ENCODE measurements around the gene RAB3GAP1. TPM values are rescaled to one million over a fixed set of nuclear protein-coding genes. Genes with fewer than 3 reads are reported as not detected.

The RAB3GAP1 gene
- total and polyA plus RNA-seq, 12 donors, result 17.5 to 64.2 (median 50.9) TPM

- intact Hi-C loops (cut with DNase I), result loop anchor here in 1 of 10 donors (5.0 kb wide), 1 partner anchor 47 kb away; no protein-coding TSS in a partner anchor
Observed at GRCh38 chr2:135124924-135125886, 73.1 kb downstream of the RAB3GAP1 start.

DNA sequence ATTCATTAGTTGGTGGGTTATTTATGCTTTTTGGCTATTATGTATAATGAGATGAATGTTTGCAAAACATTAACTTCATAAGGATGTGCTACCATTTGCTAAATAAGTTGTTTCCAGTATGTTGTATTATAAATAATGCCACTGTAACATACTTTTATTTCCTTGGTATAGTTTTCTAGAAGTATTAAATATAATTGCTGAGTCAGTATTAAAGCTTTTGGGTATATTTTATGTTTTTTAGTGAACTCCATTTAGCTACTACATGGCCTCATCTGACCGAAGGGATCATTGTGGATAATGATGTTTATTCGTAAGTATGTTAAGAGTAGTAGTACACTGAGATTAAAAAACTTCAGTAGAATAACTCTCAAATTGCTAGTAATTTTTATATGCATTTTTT is 73.8 kb downstream of the RAB3GAP1 start:
- no peak for DNase-seq
- Histone ChIP-seq H3K9me3 (no peaks in the 10 kb centered on the region), H3K4me3 (no peak overlapping the region), H3K4me1 (peaks cover 0 to 3% (median 0%) of the 10 kb centered on the region in 9 donors), H3K36me3 (peaks cover 0 to 100% (median 33%) of the 10 kb centered on the region in 9 donors), H3K27ac (no peak overlapping the region), H3K27me3 (no peaks in the 10 kb centered on the region)
- intact Hi-C loops (cut with DNase I), result no loop called here
- no peak for TF ChIP-seq CTCF (IDR thresholded peaks at IDR 0.05)
- ATAC-seq, result no peak
- 95 to 99% methylated on average over 2 of the region's 2 CpGs for WGBS, 2 donors

More at GRCh38 chr2:135124924-135125886, 73.1 kb downstream of the RAB3GAP1 start:
- Histone ChIP-seq H3K4me1 (peaks cover 0 to 5% (median 0%) of the 10 kb centered on the region in 9 donors), H3K27me3 (no peaks in the 10 kb centered on the region), H3K36me3 (peaks cover 0 to 100% (median 30%) of the 10 kb centered on the region in 9 donors), H3K4me3 (no peak overlapping the region), H3K9me3 (no peaks in the 10 kb centered on the region), H3K27ac (no peak overlapping the region)
- ATAC-seq (no peak), DNase-seq (no peak)
- TF ChIP-seq CTCF (IDR thresholded peaks at IDR 0.05), result no peak
- WGBS, 2 donors, result 95 to 98% methylated on average over 1 of the region's 1 CpG

DNA sequence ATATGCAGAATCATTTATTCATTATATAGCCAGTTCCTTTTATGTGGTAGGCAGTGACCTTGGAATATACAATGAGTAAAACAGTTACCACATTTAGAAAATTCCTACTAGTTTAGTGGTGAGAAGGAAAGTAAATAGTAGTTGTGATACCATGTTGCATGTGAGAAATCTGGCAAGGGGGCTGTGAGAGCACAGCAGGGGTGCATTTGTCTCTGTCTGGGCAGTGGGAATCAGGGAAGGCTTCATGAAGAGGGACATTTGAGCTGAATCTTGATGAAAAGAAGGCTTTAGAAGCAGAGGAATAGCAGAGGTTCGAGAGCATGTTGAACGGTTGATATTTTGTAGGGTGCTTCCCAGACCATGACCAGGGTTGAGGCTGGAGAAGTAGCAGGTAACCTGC is 78.7 kb downstream of the RAB3GAP1 start:
- Histone ChIP-seq H3K4me3 (no peak overlapping the region), H3K4me1 (no peaks in the 10 kb centered on the region), H3K9me3 (no peaks in the 10 kb centered on the region), H3K27me3 (no peaks in the 10 kb centered on the region), H3K36me3 (peaks cover 0 to 100% (median 48%) of the 10 kb centered on the region in 9 donors), H3K27ac (no peak overlapping the region)
- WGBS, 2 donors, result 93 to 95% methylated on average over 2 of the region's 2 CpGs
- intact Hi-C loops (cut with DNase I), result no loop called here
- DNase-seq (no peak), ATAC-seq (no peak)
- no peak for TF ChIP-seq CTCF (IDR thresholded peaks at IDR 0.05)

DNA sequence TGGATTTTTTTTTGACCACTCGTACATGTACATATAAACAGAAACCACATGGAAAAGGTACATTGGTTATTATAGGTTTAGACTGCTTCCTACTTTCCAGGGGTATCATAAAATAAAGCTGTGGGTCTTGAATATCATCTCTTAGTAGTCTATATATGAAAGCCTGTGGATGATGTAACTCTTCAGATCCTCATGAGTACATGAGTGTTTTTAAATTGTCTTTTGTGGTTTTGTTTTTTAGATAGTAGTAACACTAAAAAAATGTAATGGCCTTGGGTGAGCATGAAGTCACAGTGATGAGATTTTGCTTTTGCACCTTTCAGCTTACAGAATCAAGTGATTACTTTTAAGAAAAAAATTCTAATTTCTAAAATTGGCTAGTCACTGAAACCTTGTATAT is 80.2 kb downstream of the RAB3GAP1 start:
- Histone ChIP-seq H3K4me3 (no peak overlapping the region), H3K27ac (no peak overlapping the region), H3K9me3 (no peaks in the 10 kb centered on the region), H3K36me3 (peaks cover 0 to 100% (median 57%) of the 10 kb centered on the region in 9 donors), H3K27me3 (no peaks in the 10 kb centered on the region), H3K4me1 (no peaks in the 10 kb centered on the region)
- ATAC-seq (no peak), DNase-seq (no peak)
- TF ChIP-seq CTCF (IDR thresholded peaks at IDR 0.05), result no peak
- WGBS, 2 donors, result 94 to 97% methylated on average over 1 of the region's 1 CpG
- intact Hi-C loops (cut with DNase I), result no loop called here

Measured in heart right ventricle (tissue), 16 donors.